Measurements from ENCODE around the gene AGAP1.

DNA sequence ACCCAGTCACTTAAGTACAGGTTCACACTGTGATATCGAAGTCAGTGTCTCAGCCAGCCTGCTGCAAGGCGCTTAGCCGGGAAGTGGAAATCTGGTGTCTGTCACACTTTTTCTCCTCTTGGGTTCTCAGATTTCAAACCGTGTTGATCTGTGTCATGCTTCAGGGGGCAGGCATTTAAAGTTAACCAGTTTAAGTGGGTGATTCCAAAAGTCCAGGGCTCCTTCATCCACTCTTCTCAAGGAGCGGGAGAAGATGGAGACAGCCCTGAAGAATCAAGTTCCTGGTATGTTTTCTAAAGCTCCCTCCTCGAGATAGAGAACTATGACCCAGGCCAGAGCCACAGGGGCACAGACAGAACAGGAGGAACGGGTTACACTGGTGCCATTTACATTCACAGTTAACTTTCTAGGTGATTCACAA lies 342.7 kb downstream of the AGAP1 start:
- no peak for TF ChIP-seq POLR2AphosphoS5 (IDR thresholded peaks at IDR 0.05)
- TF ChIP-seq, protein P1, sequence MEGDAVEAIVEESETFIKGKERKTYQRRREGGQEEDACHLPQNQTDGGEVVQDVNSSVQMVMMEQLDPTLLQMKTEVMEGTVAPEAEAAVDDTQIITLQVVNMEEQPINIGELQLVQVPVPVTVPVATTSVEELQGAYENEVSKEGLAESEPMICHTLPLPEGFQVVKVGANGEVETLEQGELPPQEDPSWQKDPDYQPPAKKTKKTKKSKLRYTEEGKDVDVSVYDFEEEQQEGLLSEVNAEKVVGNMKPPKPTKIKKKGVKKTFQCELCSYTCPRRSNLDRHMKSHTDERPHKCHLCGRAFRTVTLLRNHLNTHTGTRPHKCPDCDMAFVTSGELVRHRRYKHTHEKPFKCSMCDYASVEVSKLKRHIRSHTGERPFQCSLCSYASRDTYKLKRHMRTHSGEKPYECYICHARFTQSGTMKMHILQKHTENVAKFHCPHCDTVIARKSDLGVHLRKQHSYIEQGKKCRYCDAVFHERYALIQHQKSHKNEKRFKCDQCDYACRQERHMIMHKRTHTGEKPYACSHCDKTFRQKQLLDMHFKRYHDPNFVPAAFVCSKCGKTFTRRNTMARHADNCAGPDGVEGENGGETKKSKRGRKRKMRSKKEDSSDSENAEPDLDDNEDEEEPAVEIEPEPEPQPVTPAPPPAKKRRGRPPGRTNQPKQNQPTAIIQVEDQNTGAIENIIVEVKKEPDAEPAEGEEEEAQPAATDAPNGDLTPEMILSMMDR (IDR thresholded peaks at IDR 0.05 in 8 of 11, conservative IDR thresholded peaks at IDR 0.05 in 3 of 11): no peak
- TF ChIP-seq POLR2A (IDR thresholded peaks at IDR 0.05): no peak

Data from spleen (tissue), 7 donors.